Neural cell (in vitro differentiated cells): Measurements from ENCODE around the gene XPR1. TPM values are rescaled to one million over a fixed set of nuclear protein-coding genes. Genes with fewer than 3 reads are reported as not detected.
A peak's percentile ranks its signal among the peaks of the same experiment; 100 is the strongest.
"Not testable (repeated sequence)": the region's sequence is repeated elsewhere in the genome, so short reads cannot be mapped to it uniquely, and the experiment has no call there.

ENCODE experiments used
- H2AFZ ChIP-seq: fragments of 200-600, 300-800 bp; sonication (generic), shearing (Covaris generic); 2 replicates; pipeline ENCODE4 v1.6.0; 2014; ENCODE audit warnings: low read depth, mild to moderate bottlenecking, antibody characterized with exemption, low read length, moderate library complexity
- H3F3A ChIP-seq: fragments of 200-600 bp; shearing (Covaris generic); 2 replicates; pipeline ENCODE4 v1.6.1; 2016; ENCODE audit warnings: mild to moderate bottlenecking, moderate library complexity, mixed read lengths, antibody characterized with exemption, low read length; ENCODE audit not compliant: insufficient read depth, poor library complexity, severe bottlenecking
- H3K27ac ChIP-seq: fragments of 200-600, 300-800 bp; sonication (generic), shearing (Covaris generic); 2 replicates; pipeline ENCODE4 v1.5.1; 2014; ENCODE audit warnings: mild to moderate bottlenecking, low read length, moderate library complexity
- H3K27me3 ChIP-seq: fragments of 300-800, 200-600 bp; sonication (generic), shearing (Covaris generic); 2 replicates; pipeline ENCODE4 v1.6.0; 2014; ENCODE audit warnings: mild to moderate bottlenecking, low read depth, low read length, moderate library complexity; ENCODE audit not compliant: insufficient read depth
- H3K36me3 ChIP-seq: fragments of 300-800, 200-600 bp; sonication (generic), shearing (Covaris generic); 2 replicates; pipeline ENCODE4 v1.5.1; 2014; ENCODE audit warnings: mild to moderate bottlenecking, antibody characterized with exemption, low read length, moderate library complexity; ENCODE audit not compliant: insufficient read depth
- H3K4me2 ChIP-seq: fragments of 300-800, 200-600 bp; sonication (generic), shearing (Covaris generic); 2 replicates; pipeline ENCODE4 v1.6.0; 2014; ENCODE audit warnings: mild to moderate bottlenecking, low read length
- H3K4me3 ChIP-seq: fragments of 300-800, 200-600 bp; sonication (generic), shearing (Covaris generic); 2 replicates; pipeline ENCODE4 v1.5.1; 2014; ENCODE audit warnings: mild to moderate bottlenecking, low read length, moderate library complexity
- H3K79me2 ChIP-seq: fragments of 200-600 bp; shearing (Covaris generic); replicated peaks from 2 replicates; pipeline ENCODE4 v1.6.0; 2014; ENCODE audit warnings: mild to moderate bottlenecking, low read length, moderate library complexity; ENCODE audit not compliant: insufficient read depth
- H3K9ac ChIP-seq: fragments of 300-800, 200-600 bp; sonication (generic), shearing (Covaris generic); 2 replicates; pipeline ENCODE4 v1.6.1; 2016; ENCODE audit warnings: mild to moderate bottlenecking, low read length, mixed read lengths
- H3K9me2 ChIP-seq: fragments of 200-600 bp; shearing (Covaris generic); 2 replicates; pipeline ENCODE4 v1.6.1; 2016; ENCODE audit warnings: mild to moderate bottlenecking, low read length, mixed read lengths; ENCODE audit not compliant: insufficient read depth
- H3K9me3 ChIP-seq: fragments of 200-600, 300-800 bp; sonication (generic), shearing (Covaris generic); 2 replicates; pipeline ENCODE4 v1.6.1; 2016; ENCODE audit warnings: mild to moderate bottlenecking, mixed run types, low read length, moderate library complexity, mixed read lengths
- H4K20me1 ChIP-seq: fragments of 200-600 bp; shearing (Covaris generic); 2 replicates; pipeline ENCODE4 v1.6.1; 2016; ENCODE audit warnings: mild to moderate bottlenecking, mixed run types; ENCODE audit not compliant: insufficient read depth
- EP300 ChIP-seq: fragments of 450-650 bp; conservative IDR thresholded peaks from 2 replicates; pipeline ENCODE4 v1.6.1; 2014; ENCODE audit warnings: antibody characterized with exemption, mild to moderate bottlenecking, moderate library complexity; ENCODE audit not compliant: poor library complexity, severe bottlenecking
- EZH2 ChIP-seq: fragments of 200-600, 300-800 bp; shearing (Covaris generic), sonication (generic); IDR thresholded peaks from 2 replicates; pipeline ENCODE4 v1.6.1; 2014; ENCODE audit warnings: antibody characterized with exemption, low read length, borderline replicate concordance, mild to moderate bottlenecking; ENCODE audit not compliant: insufficient read depth, poor library complexity, severe bottlenecking
- MXI1 ChIP-seq: fragments of 450-650 bp; conservative IDR thresholded peaks from 2 replicates; pipeline ENCODE4 v1.6.1; 2014; ENCODE audit warnings: antibody characterized with exemption, mild to moderate bottlenecking; ENCODE audit not compliant: poor library complexity, severe bottlenecking
- POLR2AphosphoS5 ChIP-seq: IDR thresholded peaks from 2 replicates; pipeline ENCODE4 v1.6.1; 2012
- RAD21 ChIP-seq: fragments of 450-650 bp; conservative IDR thresholded peaks from 2 replicates; pipeline ENCODE4 v1.6.1; 2014; ENCODE audit warnings: antibody characterized with exemption, mild to moderate bottlenecking, moderate library complexity
- SMC3 ChIP-seq: fragments of 450-650 bp; conservative IDR thresholded peaks from 2 replicates; pipeline ENCODE4 v1.6.1; 2014; ENCODE audit warnings: antibody characterized with exemption, mild to moderate bottlenecking, moderate library complexity; ENCODE audit not compliant: poor library complexity
- TAF1 ChIP-seq: IDR thresholded peaks from 2 replicates; pipeline ENCODE4 v1.6.1; 2012; ENCODE audit warnings: low read depth
- polyA plus RNA-seq: library from polyadenylated mRNA; depleted of rRNA; stranded (reverse); fragments of >200 nt; gene quantifications from 2 replicates; pipeline ENCODE4 v1.2.3, GENCODE V29; 2014
- TF ChIP-seq, protein P1 (sequence below): fragments of 450-650 bp; IDR thresholded peaks from 2 replicates; pipeline ENCODE4 v1.5.1; 2014; ENCODE audit warnings: antibody characterized with exemption, mild to moderate bottlenecking, moderate library complexity; ENCODE audit not compliant: poor library complexity, severe bottlenecking
- TF ChIP-seq, protein P2 (sequence below): IDR thresholded peaks from 2 replicates; pipeline ENCODE4 v1.6.1; 2012; ENCODE audit warnings: borderline replicate concordance

XPR1 gene
- polyA plus RNA-seq, 1 donor from 2014 or later = 185 TPM

DNA sequence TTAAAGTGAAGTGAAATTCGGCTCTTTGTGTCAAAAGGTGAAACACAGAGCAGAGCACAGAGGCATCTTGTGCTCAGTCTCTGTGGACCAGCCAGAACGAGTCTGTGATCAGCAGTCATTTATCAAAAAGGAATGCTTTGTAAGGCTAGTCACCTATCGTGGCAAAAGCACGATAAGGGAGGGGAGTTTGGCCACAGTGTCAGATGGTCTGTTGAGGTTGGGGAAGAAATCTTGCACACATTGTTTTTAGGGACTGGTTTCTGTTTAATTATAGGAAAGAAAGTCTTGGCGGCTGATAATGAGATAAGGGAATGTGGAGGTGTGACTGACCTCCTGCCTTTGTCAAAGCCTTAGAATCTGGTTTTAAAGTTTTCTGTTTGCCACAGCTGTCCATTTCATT is 222.6 kb downstream of the XPR1 start:
- no peaks in the 10 kb centered on the region for H3K27me3 ChIP-seq
- TF ChIP-seq, protein P1, sequence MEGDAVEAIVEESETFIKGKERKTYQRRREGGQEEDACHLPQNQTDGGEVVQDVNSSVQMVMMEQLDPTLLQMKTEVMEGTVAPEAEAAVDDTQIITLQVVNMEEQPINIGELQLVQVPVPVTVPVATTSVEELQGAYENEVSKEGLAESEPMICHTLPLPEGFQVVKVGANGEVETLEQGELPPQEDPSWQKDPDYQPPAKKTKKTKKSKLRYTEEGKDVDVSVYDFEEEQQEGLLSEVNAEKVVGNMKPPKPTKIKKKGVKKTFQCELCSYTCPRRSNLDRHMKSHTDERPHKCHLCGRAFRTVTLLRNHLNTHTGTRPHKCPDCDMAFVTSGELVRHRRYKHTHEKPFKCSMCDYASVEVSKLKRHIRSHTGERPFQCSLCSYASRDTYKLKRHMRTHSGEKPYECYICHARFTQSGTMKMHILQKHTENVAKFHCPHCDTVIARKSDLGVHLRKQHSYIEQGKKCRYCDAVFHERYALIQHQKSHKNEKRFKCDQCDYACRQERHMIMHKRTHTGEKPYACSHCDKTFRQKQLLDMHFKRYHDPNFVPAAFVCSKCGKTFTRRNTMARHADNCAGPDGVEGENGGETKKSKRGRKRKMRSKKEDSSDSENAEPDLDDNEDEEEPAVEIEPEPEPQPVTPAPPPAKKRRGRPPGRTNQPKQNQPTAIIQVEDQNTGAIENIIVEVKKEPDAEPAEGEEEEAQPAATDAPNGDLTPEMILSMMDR = no peak
- TF ChIP-seq MXI1 (no peak), SMC3 (no peak), EP300 (no peak), EZH2 (no peak), TAF1 (no peak)
- TF ChIP-seq, protein P2, sequence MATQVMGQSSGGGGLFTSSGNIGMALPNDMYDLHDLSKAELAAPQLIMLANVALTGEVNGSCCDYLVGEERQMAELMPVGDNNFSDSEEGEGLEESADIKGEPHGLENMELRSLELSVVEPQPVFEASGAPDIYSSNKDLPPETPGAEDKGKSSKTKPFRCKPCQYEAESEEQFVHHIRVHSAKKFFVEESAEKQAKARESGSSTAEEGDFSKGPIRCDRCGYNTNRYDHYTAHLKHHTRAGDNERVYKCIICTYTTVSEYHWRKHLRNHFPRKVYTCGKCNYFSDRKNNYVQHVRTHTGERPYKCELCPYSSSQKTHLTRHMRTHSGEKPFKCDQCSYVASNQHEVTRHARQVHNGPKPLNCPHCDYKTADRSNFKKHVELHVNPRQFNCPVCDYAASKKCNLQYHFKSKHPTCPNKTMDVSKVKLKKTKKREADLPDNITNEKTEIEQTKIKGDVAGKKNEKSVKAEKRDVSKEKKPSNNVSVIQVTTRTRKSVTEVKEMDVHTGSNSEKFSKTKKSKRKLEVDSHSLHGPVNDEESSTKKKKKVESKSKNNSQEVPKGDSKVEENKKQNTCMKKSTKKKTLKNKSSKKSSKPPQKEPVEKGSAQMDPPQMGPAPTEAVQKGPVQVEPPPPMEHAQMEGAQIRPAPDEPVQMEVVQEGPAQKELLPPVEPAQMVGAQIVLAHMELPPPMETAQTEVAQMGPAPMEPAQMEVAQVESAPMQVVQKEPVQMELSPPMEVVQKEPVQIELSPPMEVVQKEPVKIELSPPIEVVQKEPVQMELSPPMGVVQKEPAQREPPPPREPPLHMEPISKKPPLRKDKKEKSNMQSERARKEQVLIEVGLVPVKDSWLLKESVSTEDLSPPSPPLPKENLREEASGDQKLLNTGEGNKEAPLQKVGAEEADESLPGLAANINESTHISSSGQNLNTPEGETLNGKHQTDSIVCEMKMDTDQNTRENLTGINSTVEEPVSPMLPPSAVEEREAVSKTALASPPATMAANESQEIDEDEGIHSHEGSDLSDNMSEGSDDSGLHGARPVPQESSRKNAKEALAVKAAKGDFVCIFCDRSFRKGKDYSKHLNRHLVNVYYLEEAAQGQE = no peak
- no peaks in the 10 kb centered on the region for H4K20me1 ChIP-seq
- no peak overlapping the region for H3K9ac ChIP-seq
- H3K9me3 ChIP-seq = no peaks in the 10 kb centered on the region
- no peak overlapping the region for H2AFZ ChIP-seq
- peak overlapping the region; percentile 29 for H3K4me3 ChIP-seq
- H3K9me2 ChIP-seq = no peaks in the 10 kb centered on the region
- peak overlapping the region; percentile 40 for H3K27ac ChIP-seq
- H3F3A ChIP-seq = no peaks in the 10 kb centered on the region
- H3K79me2 ChIP-seq = no peaks in the 10 kb centered on the region
- no peaks in the 10 kb centered on the region for H3K36me3 ChIP-seq
- no peak overlapping the region for H3K4me2 ChIP-seq

DNA sequence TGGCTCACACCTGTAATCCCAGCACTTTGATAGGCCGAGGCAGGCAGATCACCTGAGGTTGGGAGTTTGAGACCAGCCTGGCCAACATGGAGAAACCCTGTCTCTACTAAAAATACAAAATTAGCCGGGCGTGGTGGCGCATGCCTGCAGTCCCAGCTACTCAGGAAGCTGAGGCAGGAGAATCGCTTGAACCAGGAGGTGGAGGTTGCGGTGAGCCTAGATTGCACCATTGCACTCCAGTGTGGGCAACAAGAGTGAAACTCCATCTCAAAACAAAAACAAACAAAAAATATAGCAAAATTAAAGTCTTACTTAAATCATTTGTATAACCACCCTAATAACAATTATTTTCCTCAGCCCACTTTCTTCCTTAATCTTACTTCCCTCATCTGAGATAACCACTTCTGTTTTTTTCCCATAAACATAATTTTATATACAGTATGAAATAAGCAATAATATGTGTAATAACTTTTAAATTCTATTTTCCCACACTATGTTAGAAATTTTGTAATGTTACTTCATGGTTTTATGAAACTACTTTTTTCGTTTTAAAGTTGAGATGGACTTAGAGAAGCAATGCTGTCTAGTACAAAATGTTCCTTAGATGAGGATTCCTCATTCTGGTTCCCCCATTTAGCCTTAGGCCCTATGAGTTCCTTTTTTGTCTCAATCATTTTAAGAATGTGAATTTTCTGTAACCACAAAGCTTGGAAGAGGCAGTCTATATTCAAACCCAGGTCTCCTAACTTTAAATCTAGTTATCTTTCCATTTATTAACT is 226.3 kb downstream of the XPR1 start:
- H3K4me2 ChIP-seq, H3K9ac ChIP-seq, H3F3A ChIP-seq, H3K79me2 ChIP-seq, H4K20me1 ChIP-seq, H3K4me3 ChIP-seq, H3K27me3 ChIP-seq, H3K36me3 ChIP-seq, H3K9me2 ChIP-seq, H2AFZ ChIP-seq, H3K9me3 ChIP-seq: not testable (repeated sequence)
- peak overlapping the region; percentile 47 for H3K27ac ChIP-seq

DNA sequence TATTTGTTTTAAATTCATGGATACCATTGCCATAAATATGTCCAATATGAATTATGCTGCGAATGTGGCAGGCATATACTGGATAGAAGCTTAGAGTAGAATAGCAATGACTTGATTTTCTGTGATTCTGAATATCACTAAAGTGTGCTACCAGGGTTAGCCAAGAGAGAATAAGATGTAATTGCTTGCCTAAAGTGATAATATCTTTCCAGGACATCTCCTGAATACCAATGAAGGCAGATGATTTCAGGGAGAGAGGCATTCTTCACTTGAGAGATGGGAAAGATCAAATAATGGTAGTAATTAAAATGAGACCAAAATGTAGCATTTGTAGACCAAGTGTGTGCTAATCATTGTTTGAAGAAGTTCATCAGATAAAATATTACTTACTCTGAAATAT is 227.5 kb downstream of the XPR1 start:
- Histone ChIP-seq H3K9me3 (no peaks in the 10 kb centered on the region), H3K4me2 (peak overlapping the region; percentile 18), H3K79me2 (no peaks in the 10 kb centered on the region), H3K9me2 (no peaks in the 10 kb centered on the region), H3F3A (no peaks in the 10 kb centered on the region), H4K20me1 (no peaks in the 10 kb centered on the region), H3K27me3 (no peaks in the 10 kb centered on the region), H3K27ac (peak overlapping the region; percentile 47), H2AFZ (no peak overlapping the region), H3K36me3 (no peaks in the 10 kb centered on the region), H3K9ac (no peak overlapping the region), H3K4me3 (no peak overlapping the region)
- TF ChIP-seq, protein P2 = no peak
- TF ChIP-seq MXI1 = no peak
- TF ChIP-seq EZH2 = no peak
- TF ChIP-seq POLR2AphosphoS5 = no peak
- TF ChIP-seq SMC3 = no peak
- no peak for TF ChIP-seq TAF1
- no peak for TF ChIP-seq RAD21
- TF ChIP-seq, protein P1 = no peak
- no peak for TF ChIP-seq EP300
